Mucosa of rectum (tissue), 2 donors: ENCODE data around the gene IL16.
"Not testable (repeated sequence)": the region's sequence is repeated elsewhere in the genome, so short reads cannot be mapped to it uniquely, and the experiment has no call there.

ENCODE experiments used
- H3K27ac ChIP-seq, 2 donors: one replicate each; pipeline ENCODE4 v1.7.0; 2013; ENCODE audit warnings: inconsistent platforms in 2 of 2, low read depth in 2 of 2, low read length in 2 of 2
- H3K27me3 ChIP-seq, 2 donors: one replicate each; pipeline ENCODE4 v1.7.0; 2013; ENCODE audit warnings: low read length in 2 of 2; ENCODE audit not compliant: control insufficient read depth in 2 of 2, insufficient read depth in 2 of 2
- H3K36me3 ChIP-seq, 2 donors: one replicate each; pipeline ENCODE4 v1.7.0; 2013; ENCODE audit warnings: low read length in 2 of 2; ENCODE audit not compliant: control insufficient read depth in 2 of 2, insufficient read depth in 2 of 2
- H3K4me1 ChIP-seq, 2 donors: one replicate each; pipeline ENCODE4 v1.7.0; 2013; ENCODE audit warnings: low read length in 2 of 2, mild to moderate bottlenecking in 1 of 2; ENCODE audit not compliant: control insufficient read depth in 2 of 2, insufficient read depth in 2 of 2
- H3K4me3 ChIP-seq, 2 donors: one replicate each; pipeline ENCODE4 v1.7.0; 2013; ENCODE audit warnings: low read length in 2 of 2
- H3K9ac ChIP-seq, 2 donors: one replicate each; pipeline ENCODE4 v1.7.0; 2013; ENCODE audit warnings: low read length in 2 of 2, low read depth in 1 of 2, mild to moderate bottlenecking in 1 of 2
- H3K9me3 ChIP-seq, 2 donors: one replicate each; pipeline ENCODE4 v1.7.0; 2013; ENCODE audit warnings: low read length in 2 of 2; ENCODE audit not compliant: control insufficient read depth in 2 of 2
- donor health status: healthy.
- donor health status: Normal muscosa, but diverticular disease.

IL16 gene

DNA sequence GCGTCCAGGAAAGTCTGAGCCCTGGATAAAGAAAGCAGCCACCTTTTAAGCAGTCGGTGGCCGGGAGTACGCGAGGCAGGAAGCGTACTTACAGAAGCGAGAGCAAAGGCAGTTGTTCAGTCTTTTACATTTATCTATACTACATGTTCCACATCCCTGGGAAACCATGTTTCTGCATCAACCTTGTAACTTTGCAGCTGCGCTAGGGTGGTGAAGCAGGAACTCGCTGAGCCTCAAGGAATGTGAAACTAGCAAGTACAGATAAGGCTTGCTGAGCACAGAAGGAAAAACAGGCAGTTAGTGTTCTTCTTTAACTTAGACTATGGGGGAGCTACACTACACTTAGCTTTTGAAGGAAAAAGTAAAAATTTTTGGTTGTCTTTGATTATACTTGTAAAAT, 134.5 kb downstream of the IL16 start:
- H3K4me1 ChIP-seq, H3K36me3 ChIP-seq, H3K4me3 ChIP-seq: not testable (repeated sequence)

DNA sequence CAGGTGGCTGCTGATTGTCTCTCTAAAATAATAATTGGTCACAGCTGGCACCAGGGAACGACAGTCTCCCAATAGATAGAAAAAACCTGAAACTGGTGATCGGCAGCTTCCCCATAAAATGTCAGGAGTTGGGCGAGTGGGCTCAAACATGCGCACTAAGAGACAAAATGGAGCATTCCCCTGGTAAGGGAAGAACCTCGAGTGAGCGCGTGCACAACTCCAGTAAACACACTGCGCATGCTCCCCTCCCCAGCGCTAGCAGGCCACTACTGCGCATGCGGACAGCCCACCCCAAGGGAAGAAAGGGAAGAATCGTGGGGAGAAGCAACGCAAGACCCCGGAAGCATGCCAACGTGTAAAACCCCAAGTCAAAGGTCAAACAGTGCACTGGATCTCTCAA, 134.9 kb downstream of the IL16 start:
- H3K27ac ChIP-seq: no peak overlapping the region
- H3K27me3 ChIP-seq: no peaks in the 10 kb centered on the region
- no peaks in the 10 kb centered on the region for H3K4me1 ChIP-seq
- H3K36me3 ChIP-seq: no peaks in the 10 kb centered on the region
- H3K4me3 ChIP-seq: no peak overlapping the region
- no peaks in the 10 kb centered on the region for H3K9me3 ChIP-seq
- H3K9ac ChIP-seq: no peak overlapping the region

More for the DNA sequence above, 134.5 kb downstream of the IL16 start:
- H3K9me3 ChIP-seq, H3K27ac ChIP-seq, H3K9ac ChIP-seq, H3K27me3 ChIP-seq: not testable (repeated sequence)

DNA sequence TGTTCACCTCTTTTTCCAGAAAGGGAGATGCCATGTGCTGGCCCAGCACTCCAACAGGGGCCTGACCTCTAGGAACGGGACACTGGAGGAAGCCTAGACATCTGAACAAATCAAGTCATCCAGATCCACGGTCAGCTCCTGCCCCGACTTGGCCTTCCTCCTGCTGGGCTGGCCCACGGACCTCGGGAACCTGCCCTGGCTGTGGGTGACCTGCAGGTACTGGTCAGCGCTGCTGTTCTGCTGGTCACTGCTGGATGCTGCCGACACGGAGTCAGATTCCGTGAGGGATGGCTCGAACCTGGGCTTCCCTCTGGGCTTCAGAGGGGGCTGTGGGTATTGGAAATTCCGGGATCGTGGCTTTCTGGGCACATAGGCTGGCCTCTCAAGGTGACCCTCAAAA, 135.6 kb downstream of the IL16 start:
- H3K27ac ChIP-seq: no peak overlapping the region
- H3K27me3 ChIP-seq: no peaks in the 10 kb centered on the region
- no peak overlapping the region for H3K9ac ChIP-seq
- no peaks in the 10 kb centered on the region for H3K4me1 ChIP-seq
- no peaks in the 10 kb centered on the region for H3K36me3 ChIP-seq
- H3K9me3 ChIP-seq: no peaks in the 10 kb centered on the region
- no peak overlapping the region for H3K4me3 ChIP-seq

DNA sequence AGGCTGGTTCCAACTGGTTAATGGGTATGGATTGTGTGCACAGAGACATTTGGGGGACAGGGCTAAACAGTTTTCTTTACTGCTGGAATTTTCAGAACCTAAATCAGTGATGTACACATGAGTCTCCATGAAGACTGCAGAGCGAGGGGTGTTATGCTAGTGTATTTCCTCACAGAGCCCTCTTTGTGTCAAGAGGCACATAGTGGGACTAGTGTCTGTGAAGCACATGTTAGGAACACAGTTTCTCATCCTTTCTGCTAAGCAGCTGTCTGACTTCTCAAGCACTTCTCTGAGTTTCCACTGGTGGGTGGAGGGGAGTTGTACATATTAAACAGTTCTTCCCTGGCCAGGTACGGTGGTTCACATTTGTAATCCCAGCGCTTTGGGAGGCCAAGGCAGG, 136.7 kb downstream of the IL16 start:
- H3K27ac ChIP-seq: no peak overlapping the region
- no peaks in the 10 kb centered on the region for H3K36me3 ChIP-seq
- H3K9ac ChIP-seq: no peak overlapping the region
- no peaks in the 10 kb centered on the region for H3K4me1 ChIP-seq
- no peaks in the 10 kb centered on the region for H3K27me3 ChIP-seq
- no peak overlapping the region for H3K4me3 ChIP-seq
- no peaks in the 10 kb centered on the region for H3K9me3 ChIP-seq

DNA sequence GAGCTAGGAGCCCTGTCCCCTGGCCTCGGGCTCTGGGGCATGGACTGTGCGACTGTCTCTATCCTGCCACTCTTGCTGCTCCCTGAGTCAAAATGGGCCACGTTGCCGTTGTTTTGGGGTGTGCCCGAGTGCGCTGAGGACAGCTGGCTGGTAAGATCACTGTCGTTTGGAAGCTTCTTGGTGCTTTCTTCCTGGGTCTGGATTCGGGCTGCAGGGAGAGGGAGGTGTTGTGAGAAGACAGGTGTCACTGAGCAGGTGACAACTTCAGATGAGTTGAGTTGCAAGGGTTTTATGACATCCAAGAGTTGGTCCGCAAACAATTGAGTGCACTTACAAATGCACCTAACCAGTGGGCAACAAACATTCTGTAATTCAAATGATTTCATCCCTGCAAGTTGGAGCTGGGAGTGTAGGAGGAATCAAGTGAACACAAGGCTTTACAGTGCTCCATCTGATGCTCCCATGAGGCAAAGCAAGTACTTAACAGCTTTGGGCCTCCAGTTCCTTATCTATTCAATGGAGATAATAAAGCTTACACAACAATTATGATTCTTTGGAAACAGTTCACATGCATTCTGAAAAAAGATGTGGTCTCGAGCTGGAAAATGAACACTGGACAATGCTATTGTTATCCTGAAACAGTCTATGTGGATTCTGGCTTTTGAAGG, 138.2 kb downstream of the IL16 start:
- Histone ChIP-seq H3K4me3 (no peak overlapping the region), H3K9ac (no peak overlapping the region), H3K4me1 (no peaks in the 10 kb centered on the region), H3K27me3 (no peaks in the 10 kb centered on the region), H3K27ac (no peak overlapping the region), H3K9me3 (no peaks in the 10 kb centered on the region), H3K36me3 (no peaks in the 10 kb centered on the region)

DNA sequence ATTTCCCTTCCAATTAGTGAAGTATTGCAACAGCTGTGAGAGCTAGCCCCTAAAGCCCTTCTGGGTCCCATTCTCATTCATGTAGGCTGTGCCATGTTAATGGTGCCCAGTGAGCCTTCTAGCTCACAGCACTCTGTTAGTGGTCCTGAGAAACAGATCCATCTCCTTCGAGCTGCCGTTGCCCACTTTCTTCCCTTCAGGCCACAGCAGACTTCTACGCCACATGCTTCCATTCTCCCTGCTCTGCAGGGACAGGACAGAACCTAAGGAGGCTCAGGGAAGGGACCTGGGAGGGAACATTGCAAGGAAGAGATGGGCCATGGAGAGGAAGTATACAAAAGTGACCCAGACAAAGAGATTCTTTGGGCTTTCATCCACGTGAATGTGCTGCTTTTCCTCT, 139.0 kb downstream of the IL16 start:
- Histone ChIP-seq H3K27me3 (no peaks in the 10 kb centered on the region), H3K4me1 (no peaks in the 10 kb centered on the region), H3K9ac (no peak overlapping the region), H3K27ac (no peak overlapping the region), H3K36me3 (no peaks in the 10 kb centered on the region), H3K9me3 (no peaks in the 10 kb centered on the region), H3K4me3 (no peak overlapping the region)

DNA sequence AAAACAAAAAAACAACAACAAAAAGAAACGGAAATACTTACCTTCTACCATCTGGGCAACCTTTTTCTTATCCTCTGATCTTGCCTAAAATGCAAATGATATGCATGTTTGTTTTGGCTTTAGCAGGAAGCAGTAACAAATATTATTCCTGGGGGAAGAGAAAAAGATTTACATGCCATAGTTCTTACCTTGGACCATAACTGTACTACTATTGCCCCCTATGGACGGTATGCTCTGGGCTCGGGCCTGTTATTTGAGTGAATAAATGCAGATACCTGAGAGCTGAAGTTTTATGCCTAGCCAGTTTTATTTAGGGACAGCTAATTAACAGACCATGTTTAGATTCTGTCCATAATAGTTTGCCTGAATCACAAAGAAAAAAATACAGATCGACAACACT, 139.9 kb downstream of the IL16 start:
- no peak overlapping the region for H3K9ac ChIP-seq
- no peaks in the 10 kb centered on the region for H3K36me3 ChIP-seq
- no peaks in the 10 kb centered on the region for H3K4me1 ChIP-seq
- H3K27ac ChIP-seq: no peak overlapping the region
- no peaks in the 10 kb centered on the region for H3K27me3 ChIP-seq
- H3K9me3 ChIP-seq: no peaks in the 10 kb centered on the region
- no peak overlapping the region for H3K4me3 ChIP-seq

DNA sequence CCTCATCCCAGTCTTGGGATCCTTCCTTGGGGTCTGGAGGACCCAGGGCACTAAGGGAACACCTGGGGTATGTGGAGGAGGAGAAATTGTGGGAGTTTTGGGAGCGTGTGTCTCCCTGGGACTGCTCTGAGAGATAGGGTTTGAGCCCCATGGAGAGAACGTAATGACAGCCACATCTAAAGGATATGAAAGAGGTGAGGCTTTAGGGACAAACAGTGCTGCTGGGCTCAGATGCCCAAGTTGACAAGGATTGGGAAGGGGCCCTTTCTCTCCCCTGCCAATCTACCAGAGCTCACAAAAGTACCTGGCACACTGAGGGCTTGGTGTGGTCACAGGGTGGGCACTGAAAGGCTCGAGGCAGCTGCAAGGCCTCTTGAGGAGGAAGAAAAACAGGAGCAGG, 140.6 kb downstream of the IL16 start:
- H3K9me3 ChIP-seq: no peaks in the 10 kb centered on the region
- no peaks in the 10 kb centered on the region for H3K27me3 ChIP-seq
- H3K27ac ChIP-seq: no peak overlapping the region
- H3K4me1 ChIP-seq: no peaks in the 10 kb centered on the region
- H3K9ac ChIP-seq: no peak overlapping the region
- no peaks in the 10 kb centered on the region for H3K36me3 ChIP-seq
- no peak overlapping the region for H3K4me3 ChIP-seq

DNA sequence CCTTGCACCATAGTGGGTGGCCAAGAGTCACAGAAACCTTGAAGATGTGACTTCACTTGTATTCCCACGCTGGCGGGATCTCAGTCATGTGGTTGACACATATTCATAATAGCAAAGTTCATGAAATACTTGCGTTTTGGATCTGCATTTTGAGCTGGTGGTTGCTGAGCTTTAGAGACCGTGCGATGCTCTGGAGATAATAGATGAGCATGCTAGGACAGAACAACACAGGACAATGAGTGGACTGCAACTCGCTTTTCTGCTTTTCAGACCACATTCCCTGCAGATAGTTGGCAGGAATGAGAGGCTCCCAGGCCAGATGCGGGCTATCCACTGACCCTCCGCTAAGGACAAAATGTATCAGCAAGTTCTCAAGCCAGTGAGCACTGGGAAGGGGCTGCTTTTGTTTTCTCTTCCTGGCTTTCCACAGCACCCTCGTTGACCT, 141.1 kb downstream of the IL16 start:
- H3K4me1 ChIP-seq: no peaks in the 10 kb centered on the region
- H3K27ac ChIP-seq: no peak overlapping the region
- H3K36me3 ChIP-seq: no peaks in the 10 kb centered on the region
- no peak overlapping the region for H3K9ac ChIP-seq
- no peak overlapping the region for H3K4me3 ChIP-seq
- H3K9me3 ChIP-seq: no peaks in the 10 kb centered on the region
- H3K27me3 ChIP-seq: no peaks in the 10 kb centered on the region

DNA sequence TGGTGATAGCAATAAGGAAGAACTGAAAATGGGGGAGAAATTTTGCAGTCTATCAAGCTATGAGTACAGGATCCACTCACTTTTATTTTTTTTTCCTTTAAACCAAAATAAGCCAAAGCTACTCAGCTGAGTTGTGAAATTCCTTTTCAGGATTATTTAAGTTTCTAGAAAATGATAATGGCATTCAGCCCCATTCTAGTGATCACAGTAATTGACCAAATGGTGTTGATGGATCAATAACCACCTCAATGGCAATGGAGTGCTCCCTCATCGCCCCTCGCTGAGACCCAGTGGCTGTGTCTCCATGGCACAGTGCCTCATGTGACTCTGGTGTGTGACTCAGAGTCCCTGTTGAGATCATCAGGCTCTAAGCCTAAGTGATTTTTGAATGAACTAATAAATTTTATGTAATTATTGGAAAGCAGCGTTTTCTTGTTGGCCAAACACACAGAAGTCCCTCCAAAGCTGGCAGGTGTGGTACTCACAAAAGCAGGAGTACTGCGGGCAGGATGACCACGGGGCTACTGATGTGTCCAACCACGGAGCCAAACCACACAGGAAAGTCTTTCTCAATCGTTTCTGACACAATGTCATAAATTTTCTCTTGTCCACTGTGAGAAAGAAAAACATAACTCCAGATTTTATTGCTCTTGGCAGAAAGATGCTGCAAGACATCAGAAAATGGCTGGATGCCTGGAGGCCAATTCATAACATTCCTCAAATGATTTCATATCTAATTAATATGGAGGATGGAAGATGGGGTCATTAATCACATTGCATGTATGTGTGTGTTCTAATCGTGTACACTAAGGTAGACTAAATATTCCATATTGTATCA, 141.7 kb downstream of the IL16 start:
- H3K36me3 ChIP-seq: no peaks in the 10 kb centered on the region
- peak overlapping the region in 1 of 2 donors; percentile 5 for H3K27ac ChIP-seq
- no peaks in the 10 kb centered on the region for H3K4me1 ChIP-seq
- H3K9me3 ChIP-seq: no peaks in the 10 kb centered on the region
- H3K4me3 ChIP-seq: no peak overlapping the region
- H3K27me3 ChIP-seq: no peaks in the 10 kb centered on the region
- H3K9ac ChIP-seq: no peak overlapping the region
